Measurements from ENCODE around the gene TMOD1. TPM values are rescaled to one million over a fixed set of nuclear protein-coding genes. Genes with fewer than 3 reads are reported as not detected.

The TMOD1 gene
- total RNA-seq, 1 donor: 0.18 TPM

DNA sequence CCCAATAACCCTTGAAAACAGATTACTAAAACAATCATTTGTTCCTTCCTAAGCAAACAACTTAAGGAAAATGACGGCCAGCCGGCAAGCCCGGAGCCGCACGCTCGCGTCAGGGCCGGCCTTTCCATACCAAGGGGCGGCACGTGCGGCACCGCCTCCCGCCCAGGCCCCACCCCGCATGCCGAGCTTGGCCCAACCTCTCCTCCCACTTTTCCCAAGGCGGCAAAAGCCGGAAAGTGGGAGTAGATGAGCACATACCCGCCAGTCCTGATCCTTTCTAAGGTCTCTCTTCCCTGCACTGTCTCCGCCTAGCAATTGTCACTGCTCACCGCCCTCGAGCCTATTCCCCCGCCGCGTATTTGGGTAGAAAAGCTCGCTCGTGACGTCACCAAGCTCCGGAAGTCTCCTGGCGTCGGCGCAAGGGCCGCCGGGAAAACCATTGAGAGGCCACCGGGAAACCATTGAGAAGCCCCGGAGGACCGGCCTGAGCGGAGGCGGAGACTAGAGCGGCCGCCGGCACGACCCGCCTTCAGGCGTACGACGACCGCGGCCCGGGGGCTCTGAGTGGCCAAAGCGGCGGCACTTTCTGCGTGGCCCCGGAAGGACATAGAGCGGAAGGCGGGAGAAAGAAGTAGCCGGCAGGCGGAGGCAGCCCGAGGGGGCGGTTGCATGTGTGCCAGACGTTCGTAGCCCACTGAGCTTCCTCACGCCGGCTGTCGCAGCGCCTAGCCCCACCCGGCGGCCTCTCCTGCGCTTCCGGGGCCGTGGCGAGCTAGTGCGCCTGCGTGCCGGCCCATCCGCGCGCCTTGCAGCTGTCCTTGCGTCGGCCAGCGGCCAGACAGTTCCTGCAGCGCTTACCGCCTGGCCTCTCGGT, 131.8 kb downstream of the TMOD1 start, which contains the start of the genes NCBP1 and TSTD2:
NCBP1 (plus strand) TSS at position 837 of the 874 bp plus-strand sequence. CDS start 61 bp downstream, outside the sequence.
TSTD2 (minus strand) TSS at position 384 of the 874 bp plus-strand sequence. CDS start 5,806 bp downstream, outside the sequence.
- peak within 1 kb of the TSS; percentile 72 for H3K4me3 ChIP-seq (ENCODE audit: low read depth, low read length)
- peak; percentile 97 for DNase-seq (ENCODE audit: low read depth)
- TF ChIP-seq, protein P1, sequence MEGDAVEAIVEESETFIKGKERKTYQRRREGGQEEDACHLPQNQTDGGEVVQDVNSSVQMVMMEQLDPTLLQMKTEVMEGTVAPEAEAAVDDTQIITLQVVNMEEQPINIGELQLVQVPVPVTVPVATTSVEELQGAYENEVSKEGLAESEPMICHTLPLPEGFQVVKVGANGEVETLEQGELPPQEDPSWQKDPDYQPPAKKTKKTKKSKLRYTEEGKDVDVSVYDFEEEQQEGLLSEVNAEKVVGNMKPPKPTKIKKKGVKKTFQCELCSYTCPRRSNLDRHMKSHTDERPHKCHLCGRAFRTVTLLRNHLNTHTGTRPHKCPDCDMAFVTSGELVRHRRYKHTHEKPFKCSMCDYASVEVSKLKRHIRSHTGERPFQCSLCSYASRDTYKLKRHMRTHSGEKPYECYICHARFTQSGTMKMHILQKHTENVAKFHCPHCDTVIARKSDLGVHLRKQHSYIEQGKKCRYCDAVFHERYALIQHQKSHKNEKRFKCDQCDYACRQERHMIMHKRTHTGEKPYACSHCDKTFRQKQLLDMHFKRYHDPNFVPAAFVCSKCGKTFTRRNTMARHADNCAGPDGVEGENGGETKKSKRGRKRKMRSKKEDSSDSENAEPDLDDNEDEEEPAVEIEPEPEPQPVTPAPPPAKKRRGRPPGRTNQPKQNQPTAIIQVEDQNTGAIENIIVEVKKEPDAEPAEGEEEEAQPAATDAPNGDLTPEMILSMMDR (IDR thresholded peaks at IDR 0.05; ENCODE audit: insufficient read depth, low read length): no peak

DNA sequence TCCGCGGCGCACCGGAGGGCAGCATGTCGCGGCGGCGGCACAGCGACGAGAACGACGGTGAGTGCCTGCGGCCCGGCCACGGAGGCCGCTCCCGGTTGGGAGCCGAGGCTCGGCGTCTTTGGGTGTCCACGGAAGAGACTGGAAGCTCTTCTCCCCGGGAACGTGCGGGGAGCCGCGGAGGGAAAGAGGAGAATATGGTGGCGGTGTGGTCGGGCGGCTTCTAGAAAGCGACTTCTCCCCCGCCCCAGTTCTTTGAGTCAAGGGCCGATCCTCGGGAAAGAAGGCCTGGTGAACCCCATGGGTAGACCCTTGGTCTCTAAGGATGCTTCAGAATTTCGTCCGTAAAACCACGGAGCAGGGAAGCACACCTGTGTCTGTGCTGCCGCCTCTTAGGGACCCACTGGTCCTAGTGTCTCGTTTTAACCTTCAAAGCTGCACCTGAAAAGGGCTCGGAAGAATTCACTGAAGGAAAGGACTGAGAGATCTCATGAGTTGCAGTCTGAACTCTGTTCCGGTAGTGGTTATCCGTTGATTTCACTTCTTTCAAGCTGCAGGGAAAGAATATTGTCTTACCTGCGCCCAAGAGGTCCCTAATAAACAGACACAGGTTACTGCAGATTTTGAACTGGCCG, 132.5 kb downstream of the TMOD1 start:
- peak overlapping the region; percentile 72 for H3K4me3 ChIP-seq (ENCODE audit: low read depth, low read length)
- TF ChIP-seq, protein P1 (IDR thresholded peaks at IDR 0.05; ENCODE audit: insufficient read depth, low read length): no peak
- no peak for DNase-seq (ENCODE audit: low read depth)

DNA sequence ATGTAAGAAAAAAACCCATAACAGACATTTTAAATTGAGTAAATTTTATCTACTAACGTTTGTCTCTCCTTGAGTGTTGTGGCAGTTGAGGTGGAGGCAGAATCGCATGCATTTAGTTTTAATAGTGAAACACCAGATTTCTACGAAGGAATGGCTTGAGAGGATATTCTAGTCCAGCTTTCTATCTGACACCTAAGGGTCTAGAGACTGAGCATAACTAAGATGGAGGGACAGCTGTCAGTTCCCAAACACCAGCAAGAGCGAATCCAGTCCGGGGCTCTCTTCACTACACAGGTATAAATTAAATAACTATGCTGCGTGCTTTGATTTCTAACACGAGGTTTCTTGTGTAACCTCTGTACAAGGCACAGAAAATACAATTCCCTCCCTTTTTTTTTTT, 133.6 kb downstream of the TMOD1 start:
- no peak for DNase-seq (ENCODE audit: low read depth)
- TF ChIP-seq, protein P1 (IDR thresholded peaks at IDR 0.05; ENCODE audit: insufficient read depth, low read length): no peak
- peak overlapping the region; percentile 72 for H3K4me3 ChIP-seq (ENCODE audit: low read depth, low read length)

DNA sequence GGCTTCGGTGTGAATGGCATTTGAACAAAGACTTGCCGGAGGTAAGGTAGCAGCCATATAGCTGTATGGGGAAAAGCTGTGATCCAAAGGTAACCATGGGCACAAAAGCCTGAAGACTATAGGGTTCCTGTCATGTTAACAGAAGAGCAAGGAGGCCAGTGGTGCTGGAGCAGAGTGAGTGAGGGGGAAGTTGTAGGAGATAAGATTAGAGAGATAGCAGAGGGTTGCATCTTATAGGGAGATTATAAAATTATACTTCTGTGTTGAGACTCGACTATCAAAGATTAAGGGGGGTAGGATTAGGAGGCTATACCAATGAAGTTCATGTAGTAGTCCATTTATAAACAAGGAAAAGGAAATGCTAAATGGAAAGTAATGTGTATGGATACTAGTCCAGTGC, 135.4 kb downstream of the TMOD1 start:
- TF ChIP-seq, protein P1 (IDR thresholded peaks at IDR 0.05; ENCODE audit: insufficient read depth, low read length): no peak
- peak overlapping the region; percentile 7 for H3K4me3 ChIP-seq (ENCODE audit: low read depth, low read length)
- DNase-seq (ENCODE audit: low read depth): no peak

DNA sequence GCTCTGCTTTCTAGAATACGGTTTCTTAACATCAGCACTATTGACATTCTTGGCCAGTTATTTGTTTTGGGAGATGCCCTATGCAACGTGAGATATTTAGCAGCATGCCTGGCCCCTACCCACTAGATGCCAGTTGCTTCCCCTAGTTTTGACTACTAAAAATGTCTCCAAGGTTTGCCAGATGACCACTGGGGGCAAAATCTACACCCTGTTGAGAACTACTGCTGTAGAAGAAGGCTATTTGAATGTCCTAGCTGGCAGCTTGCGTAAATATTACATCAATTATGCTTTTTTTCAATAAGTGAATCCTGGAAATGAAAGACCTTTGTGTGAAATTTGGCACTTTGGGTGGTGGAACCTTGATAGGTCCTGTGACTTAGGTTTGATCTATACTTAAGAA, 137.2 kb downstream of the TMOD1 start:
- TF ChIP-seq, protein P1 (IDR thresholded peaks at IDR 0.05; ENCODE audit: insufficient read depth, low read length): peak; percentile 19
- no peak for DNase-seq (ENCODE audit: low read depth)
- H3K4me3 ChIP-seq (ENCODE audit: low read depth, low read length): no peak overlapping the region

DNA sequence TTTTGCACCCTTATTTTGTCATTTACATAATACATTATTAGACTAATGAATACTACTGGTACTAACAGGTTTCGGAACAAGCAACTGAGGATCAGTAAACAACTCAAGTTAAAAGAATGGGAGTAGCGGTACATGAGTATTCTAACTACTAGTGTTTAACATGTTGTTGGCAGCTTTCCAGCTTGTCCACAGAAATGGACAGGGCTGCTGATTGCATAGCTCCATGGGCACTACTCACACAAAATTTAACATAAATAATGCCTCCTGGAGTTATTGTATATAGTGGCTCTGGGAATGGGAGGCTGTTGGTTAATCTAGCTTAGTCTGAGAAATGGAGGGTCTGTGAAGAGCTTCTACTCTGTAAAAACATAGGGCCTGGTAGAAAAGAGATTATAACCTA, 138.9 kb downstream of the TMOD1 start:
- no peak for DNase-seq (ENCODE audit: low read depth)
- TF ChIP-seq, protein P1 (IDR thresholded peaks at IDR 0.05; ENCODE audit: insufficient read depth, low read length): no peak
- H3K4me3 ChIP-seq (ENCODE audit: low read depth, low read length): no peak overlapping the region

Data from fibroblast of the aortic adventitia (primary cell).